Measurements from ENCODE around the gene PSMA5.

DNA sequence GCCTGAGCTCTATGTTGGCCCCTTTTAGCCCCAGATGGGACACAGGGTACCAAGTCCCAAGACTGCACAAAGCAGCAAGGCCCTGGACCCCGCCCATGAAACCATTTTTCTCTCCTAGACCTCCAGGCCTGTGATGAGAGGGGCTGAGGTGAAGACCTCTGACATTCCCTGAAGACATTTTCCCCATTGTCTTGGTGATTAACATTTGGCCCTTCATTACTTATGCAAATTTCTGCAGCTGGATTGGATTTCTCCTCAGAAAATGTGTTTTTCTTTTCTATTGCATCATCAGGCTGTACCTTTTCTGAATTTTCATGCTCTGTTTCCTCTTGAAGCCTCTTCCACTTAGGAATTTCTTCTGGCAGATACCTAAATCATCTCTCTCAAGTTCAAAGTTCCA is 8.2 kb upstream of the PSMA5 start:
- TF ChIP-seq POLR2A (IDR thresholded peaks at IDR 0.05) = no peak
- no peak for TF ChIP-seq EP300 (IDR thresholded peaks at IDR 0.05)
- TF ChIP-seq, protein P1, sequence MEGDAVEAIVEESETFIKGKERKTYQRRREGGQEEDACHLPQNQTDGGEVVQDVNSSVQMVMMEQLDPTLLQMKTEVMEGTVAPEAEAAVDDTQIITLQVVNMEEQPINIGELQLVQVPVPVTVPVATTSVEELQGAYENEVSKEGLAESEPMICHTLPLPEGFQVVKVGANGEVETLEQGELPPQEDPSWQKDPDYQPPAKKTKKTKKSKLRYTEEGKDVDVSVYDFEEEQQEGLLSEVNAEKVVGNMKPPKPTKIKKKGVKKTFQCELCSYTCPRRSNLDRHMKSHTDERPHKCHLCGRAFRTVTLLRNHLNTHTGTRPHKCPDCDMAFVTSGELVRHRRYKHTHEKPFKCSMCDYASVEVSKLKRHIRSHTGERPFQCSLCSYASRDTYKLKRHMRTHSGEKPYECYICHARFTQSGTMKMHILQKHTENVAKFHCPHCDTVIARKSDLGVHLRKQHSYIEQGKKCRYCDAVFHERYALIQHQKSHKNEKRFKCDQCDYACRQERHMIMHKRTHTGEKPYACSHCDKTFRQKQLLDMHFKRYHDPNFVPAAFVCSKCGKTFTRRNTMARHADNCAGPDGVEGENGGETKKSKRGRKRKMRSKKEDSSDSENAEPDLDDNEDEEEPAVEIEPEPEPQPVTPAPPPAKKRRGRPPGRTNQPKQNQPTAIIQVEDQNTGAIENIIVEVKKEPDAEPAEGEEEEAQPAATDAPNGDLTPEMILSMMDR (IDR thresholded peaks at IDR 0.05) = no peak
